Skin epidermis (tissue), 12 donors: ENCODE measurements around the gene DPP9.
"Not testable (repeated sequence)": the region's sequence is repeated elsewhere in the genome, so short reads cannot be mapped to it uniquely, and the experiment has no call there.

Source experiments
- H3K27ac ChIP-seq, 21 experiments: fragments of 200-600 bp; sonication (generic) in 11 of 21; one replicate each; pipeline ENCODE4 v1.5.0; 2020; ENCODE audit warnings: mild to moderate bottlenecking in 3 of 21, inconsistent platforms in 2 of 21, moderate library complexity in 2 of 21
- H3K4me3 ChIP-seq, 7 experiments: fragments of 200-600 bp; sonication (generic) in 2 of 7; one replicate each; pipeline ENCODE4 v1.5.0; 2020; ENCODE audit warnings: inconsistent platforms in 2 of 7, mild to moderate bottlenecking in 2 of 7, moderate library complexity in 1 of 7

DPP9 gene

DNA sequence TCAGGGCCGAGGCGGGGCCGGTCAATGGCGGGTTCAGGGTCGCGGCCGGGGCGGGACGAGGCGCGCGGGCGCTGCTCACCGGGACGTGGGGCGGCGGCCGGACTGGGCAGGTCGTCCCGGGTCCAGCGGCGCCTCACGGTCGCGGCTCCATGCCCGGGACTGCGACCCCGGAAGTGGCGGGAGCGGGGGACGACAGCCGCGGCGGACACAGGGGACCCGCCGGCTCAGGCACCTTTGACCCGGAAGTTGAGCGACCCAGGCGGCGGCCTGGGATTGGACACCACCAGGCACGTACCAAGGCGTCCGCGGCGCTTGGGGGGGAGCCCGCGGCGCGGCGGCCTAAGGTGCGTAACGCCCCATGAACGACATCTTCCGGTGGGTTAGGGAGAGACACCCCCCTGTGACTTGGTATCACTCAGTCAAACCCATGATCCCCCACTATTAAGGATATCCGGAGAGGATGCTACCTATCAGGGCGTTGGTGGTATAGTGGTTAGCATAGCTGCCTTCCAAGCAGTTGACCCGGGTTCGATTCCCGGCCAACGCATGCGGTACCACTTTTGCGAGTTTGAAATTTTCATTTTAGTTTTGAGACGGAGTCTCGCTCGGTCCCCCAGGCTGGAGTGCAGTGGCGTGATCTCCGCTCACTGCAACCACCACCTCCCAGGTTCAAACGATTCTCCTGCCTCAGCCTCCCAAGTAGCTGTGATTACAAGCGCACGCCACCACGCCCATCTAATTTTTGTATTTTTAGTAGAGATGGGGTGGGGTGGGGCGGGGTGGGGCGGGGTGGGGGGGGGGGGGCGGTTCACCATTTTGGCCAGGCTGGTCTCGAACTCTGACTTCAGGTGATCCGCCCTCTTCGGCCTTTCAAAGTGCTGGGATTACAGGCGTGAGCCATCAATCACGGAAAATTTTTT, at the start of gene DPP9:
TSS of gene DPP9 (minus strand) at position 248 of the 920 bp plus-strand sequence. CDS start 3,936 bp downstream, outside the sequence.
- peak within 1 kb of the TSS; percentile 80 to 100 (median 96) for H3K4me3 ChIP-seq
- peak within 1 kb of the TSS; percentile 85 to 99 (median 95) for H3K27ac ChIP-seq

DNA sequence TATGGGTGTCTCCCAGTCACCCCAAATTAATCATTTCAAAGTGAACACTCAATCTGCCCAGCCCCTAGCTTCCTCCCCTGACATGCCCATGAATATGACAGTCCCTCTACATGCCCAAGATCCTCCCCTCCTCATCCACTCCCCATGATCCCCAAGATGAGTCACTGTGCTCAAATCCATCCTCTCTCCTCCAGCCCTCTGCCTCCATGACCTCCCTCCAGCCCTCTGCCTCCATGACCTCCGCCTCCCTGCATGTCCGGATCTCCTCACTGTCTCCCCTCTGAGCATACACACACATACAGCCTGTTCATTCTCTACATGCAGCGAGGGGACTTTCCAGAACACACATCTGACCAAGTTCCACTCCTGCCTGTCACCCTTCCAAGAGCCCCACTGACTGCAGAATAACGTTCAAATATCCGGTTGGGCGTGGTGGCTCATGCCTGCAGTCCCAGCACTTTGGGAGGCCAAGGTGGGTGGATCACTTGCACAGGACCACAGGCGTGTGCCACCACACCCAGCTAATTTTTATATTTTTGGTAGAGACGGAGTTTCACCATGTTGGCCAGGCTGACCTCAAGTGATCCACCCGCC, 49.5 kb upstream of the DPP9 start:
- no peak overlapping the region for H3K27ac ChIP-seq
- no peak overlapping the region for H3K4me3 ChIP-seq

- no peak overlapping the region for H3K4me3 ChIP-seq
- no peak overlapping the region for H3K27ac ChIP-seq
Observed at GRCh38 chr19:4772566-4772965, 48.9 kb upstream of the DPP9 start.

GRCh38 chr19:4768934-4769777, 45.5 kb upstream of the DPP9 start:
- H3K4me3 ChIP-seq = no peak overlapping the region
- H3K27ac ChIP-seq = no peak overlapping the region

GRCh38 chr19:4764393-4764660, 40.7 kb upstream of the DPP9 start:
- H3K4me3 ChIP-seq = no peak overlapping the region
- H3K27ac ChIP-seq = no peak overlapping the region

DNA sequence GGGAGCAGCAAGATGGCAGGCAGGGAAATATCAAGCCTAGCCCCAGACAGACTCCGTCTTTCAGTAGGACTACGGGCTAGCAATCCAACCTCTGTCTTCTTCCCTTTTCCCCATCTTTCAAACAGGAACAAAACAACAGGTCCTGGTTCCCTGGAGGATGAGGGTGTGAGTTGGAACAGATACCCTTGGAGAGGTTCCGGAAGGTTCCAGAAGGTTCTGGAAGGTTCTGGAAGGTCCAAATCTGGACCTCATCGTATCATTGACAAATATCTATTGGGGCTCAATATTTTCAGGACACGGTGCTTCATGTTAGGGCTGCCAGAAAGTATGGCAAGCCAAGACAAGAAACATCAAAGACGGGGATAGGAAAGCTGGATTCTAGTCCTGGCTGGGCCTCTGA, 39.4 kb upstream of the DPP9 start:
- Histone ChIP-seq H3K4me3 (no peak overlapping the region), H3K27ac (no peak overlapping the region)

- no peak overlapping the region for H3K27ac ChIP-seq
- peak overlapping the region in 1 of 7 experiments; percentile 20 for H3K4me3 ChIP-seq
Observed at GRCh38 chr19:4760285-4760650, 36.6 kb upstream of the DPP9 start.

DNA sequence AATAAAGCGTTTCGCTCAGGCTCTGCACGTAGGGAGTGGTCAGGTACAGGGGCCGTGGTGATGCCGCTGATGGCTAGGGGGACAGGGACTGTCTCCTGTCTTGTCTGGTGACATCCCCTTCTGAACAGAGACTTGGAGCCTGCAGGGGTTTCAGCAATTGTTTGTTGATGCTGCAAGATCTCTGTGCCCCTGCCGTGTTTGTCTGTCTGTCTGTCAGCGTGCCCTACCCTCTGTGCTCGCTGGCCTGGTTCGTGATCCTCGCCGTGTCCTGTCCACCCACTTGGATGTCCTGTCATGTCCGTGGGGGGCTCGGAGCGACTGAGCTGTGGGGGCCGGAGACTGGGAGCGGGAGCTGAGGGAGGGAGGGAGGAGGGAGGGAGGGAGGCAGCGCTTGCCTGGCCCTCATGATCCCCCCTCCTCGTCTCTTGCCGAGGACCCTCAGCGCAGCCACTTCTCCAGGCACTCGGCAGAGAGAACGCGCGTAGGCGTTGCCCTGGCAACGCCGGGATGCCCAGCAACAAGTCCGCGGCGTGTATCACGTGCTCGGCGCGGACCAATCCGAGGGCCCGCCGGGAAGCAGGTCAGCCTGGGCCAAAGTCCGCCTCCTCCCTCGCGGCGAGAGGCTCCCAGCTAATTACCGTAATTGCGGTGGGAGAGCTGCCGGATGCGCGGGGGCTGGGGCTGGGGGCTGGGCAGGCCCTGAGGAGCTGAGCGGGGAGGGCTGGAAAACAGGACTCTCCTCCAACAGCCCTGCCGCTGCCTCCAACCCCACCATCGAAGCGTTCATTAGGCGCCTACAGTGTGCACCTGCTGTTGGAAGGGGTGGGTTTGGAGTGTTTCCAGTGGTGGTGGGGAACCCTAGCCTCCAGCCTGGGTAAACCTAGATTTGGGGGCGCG, 36.0 kb upstream of the DPP9 start:
- H3K4me3 ChIP-seq = peak overlapping the region in 4 of 7 experiments; percentile 5 to 20 (median 16)

GRCh38 chr19:4758659-4759058, 35.0 kb upstream of the DPP9 start:
- Histone ChIP-seq H3K27ac (no peak overlapping the region), H3K4me3 (no peak overlapping the region)

More for the DNA sequence above, 36.0 kb upstream of the DPP9 start:
- H3K27ac ChIP-seq = no peak overlapping the region

DNA sequence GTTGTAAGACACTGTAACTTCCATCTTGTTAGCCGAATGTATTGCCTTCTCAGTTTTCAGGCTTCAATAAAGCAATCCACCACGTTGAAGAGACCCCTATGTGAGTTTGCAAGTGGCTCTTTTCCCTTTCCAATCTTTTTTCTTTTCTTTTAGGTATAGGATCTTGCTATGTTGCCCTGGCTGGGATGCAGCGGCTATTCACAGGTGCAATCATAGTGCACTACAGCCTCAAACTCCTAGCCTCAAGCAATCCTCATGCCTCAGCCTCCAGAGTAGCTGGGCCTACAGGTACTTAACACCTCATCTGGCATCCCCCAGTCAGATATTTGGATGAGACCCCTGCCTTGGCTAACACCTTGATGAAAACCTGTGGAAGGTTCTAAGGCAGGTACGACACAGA, 34.4 kb upstream of the DPP9 start:
- no peak overlapping the region for H3K27ac ChIP-seq
- no peak overlapping the region for H3K4me3 ChIP-seq

DNA sequence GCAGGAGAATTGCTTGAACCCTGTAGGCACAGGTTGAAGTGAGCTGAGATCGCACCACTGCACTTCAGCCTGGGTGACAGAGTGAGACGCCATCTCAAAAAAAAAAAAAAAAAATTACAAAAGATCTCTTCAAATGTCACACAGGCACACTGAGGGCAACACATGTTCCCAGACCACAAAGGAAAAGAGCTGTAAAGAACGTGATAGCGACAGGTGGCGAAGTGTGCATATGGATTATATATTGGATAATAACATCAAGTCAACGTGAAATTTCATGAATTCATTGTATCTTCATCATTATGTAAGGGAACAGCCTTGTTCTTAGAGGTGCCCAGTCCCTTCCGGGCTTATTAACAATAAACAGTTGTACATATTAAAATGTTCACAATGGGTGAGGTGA, 31.8 kb upstream of the DPP9 start:
- Histone ChIP-seq H3K27ac (no peak overlapping the region), H3K4me3 (no peak overlapping the region)

DNA sequence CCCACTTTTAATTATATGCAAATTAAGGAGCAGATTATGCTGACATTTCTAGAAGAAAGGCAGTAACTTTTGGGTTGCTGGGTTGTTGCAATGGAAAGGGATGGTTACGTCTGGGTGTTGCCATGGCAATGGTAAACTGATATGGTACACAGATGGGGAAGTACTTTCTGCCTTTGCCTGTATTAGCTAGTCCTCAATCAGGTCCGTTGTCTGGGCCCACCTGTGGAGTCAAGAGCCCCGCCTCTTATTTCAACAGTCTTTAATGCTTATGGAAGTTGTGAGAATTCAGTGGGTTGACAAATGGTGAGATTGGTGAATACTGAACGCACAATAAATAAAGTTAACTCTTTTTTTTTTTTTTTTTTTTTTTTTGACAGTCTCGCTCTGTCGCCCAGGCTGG, 30.6 kb upstream of the DPP9 start:
- Histone ChIP-seq H3K27ac (no peak overlapping the region), H3K4me3 (no peak overlapping the region)

DNA sequence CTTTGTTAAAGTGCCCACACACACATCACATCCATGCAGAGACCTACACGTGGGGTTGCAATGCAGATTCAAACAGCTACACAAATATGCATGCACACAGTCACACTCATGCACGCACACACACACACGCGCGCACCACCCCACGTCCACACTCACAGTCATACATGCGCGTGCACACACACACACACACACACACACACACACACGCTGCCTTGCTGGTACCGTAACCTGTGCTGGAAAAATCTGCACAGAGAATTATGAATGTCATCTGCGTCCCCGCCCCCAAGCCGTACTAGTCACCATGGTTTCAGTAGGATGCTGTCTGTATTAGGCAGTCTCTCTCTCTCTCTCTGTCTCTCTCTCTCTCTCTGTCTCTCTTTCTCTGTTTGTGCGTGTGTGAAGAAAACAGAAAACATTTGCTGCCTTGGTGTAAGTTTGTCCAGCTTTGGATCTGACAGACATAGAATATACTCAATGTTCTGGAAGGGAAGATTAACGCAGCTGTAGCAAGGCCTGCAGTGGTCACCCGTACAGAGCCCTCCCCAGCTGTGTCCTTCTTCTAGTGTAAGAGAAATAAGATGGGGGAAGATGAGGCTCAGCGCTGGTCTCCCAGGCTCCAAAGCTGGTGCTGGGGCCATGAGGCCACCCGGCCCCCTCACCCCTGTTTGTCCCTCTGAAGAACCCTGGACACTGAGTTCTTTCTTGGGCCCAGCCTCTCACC, 26.4 kb upstream of the DPP9 start:
- H3K4me3 ChIP-seq = no peak overlapping the region
- no peak overlapping the region for H3K27ac ChIP-seq

GRCh38 chr19:4748589-4748988, 24.9 kb upstream of the DPP9 start:
- Histone ChIP-seq H3K4me3 (no peak overlapping the region), H3K27ac (no peak overlapping the region)

DNA sequence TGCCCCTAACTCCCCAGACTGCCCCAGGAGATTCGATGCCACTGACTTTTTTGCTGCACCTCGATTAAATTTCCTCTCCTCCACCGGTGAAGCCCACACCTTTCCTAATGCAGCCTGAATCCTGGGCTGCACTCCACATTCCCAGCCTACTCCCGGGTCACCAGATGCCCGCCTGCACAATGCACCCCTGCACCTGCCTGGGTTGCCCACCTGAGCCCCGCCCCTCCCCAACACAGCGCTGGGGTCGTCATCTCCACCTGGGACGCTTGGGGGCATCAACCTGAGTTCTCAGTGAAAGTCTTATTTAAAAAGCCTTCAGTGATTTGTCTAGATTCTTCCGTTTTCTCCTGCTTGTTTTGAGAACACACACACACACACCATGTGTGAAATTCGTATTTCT, 24.5 kb upstream of the DPP9 start:
- Histone ChIP-seq H3K4me3 (no peak overlapping the region), H3K27ac (no peak overlapping the region)

- H3K4me3 ChIP-seq = no peak overlapping the region
- H3K27ac ChIP-seq = no peak overlapping the region
Observed at GRCh38 chr19:4745986-4746385, 22.3 kb upstream of the DPP9 start.

GRCh38 chr19:4745175-4745574, 21.5 kb upstream of the DPP9 start:
- not testable (repeated sequence) for H3K4me3 ChIP-seq
- H3K27ac ChIP-seq = peak overlapping the region in 3 of 21 experiments; percentile 33 to 57 (median 50)

GRCh38 chr19:4744451-4745174, 21.0 kb upstream of the DPP9 start:
- H3K27ac ChIP-seq = peak overlapping the region in 12 of 21 experiments; percentile 12 to 67 (median 46)
- H3K4me3 ChIP-seq = no peak overlapping the region
